ELF-1 (cell line): ENCODE measurements around the gene ZNF778.
"Not testable (repeated sequence)": the region's sequence is repeated elsewhere in the genome, so short reads cannot be mapped to it uniquely, and the experiment has no call there.

ENCODE experiments used
- DNase-seq: peaks from one replicate; pipeline ENCODE4 v3.0.0-alpha.2; 2016; ENCODE audit warnings: low read depth, low spot score

Gene ZNF778

DNA sequence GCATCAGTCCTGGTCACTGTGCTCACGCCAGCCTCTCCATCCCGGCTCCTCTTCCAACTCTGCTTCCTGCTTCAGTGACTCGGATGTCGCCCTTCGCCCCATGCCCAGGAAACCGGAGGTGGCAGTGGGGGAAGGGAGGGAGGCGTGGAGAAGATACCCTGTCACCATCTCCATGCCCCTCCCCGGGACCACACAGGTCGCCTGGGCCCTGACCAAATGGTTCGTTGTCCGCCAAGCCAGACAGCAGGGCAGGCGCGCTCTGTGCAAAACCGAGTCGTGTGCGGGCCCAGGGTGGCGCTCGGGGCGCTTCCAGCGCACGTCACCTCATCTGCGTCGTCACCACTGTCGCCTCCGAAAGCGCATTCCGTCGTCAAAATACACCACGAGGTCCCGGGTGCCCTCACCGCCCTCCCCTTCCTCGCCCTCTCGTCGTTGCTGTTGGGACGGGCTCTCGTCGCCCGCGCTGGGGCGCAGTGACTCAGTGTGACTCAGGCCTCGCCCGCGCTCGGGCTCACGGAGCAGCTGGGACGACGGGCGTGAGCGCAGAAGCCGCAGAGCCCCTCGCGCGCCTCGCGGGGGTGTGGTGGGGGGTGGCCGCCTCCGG, 39.2 kb downstream of the ZNF778 start:
- peak; percentile 66 for DNase-seq

DNA sequence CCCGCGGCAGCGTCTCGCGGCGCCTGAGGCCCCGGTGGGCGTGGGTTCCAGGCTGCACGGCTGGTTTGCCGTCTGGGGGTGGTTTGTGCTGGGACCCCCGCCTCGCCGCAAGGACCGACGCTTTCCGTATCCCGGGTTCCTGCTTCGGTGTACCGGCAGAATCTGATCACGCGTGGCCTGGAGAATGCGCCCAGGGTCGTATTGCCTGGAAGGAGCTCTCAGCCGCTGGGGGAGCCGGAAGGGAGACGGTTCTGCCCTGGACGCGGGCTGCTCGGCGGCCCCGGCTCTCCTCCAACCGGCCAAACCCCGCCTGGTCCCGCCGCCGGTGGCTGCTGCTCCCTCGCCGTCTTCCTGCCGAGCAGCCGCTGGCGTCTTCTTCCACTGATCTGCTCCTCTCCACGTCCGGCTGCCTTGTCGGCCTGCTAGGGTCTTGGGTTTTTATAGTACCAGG, 39.8 kb downstream of the ZNF778 start:
- peak; percentile 47 for DNase-seq

DNA sequence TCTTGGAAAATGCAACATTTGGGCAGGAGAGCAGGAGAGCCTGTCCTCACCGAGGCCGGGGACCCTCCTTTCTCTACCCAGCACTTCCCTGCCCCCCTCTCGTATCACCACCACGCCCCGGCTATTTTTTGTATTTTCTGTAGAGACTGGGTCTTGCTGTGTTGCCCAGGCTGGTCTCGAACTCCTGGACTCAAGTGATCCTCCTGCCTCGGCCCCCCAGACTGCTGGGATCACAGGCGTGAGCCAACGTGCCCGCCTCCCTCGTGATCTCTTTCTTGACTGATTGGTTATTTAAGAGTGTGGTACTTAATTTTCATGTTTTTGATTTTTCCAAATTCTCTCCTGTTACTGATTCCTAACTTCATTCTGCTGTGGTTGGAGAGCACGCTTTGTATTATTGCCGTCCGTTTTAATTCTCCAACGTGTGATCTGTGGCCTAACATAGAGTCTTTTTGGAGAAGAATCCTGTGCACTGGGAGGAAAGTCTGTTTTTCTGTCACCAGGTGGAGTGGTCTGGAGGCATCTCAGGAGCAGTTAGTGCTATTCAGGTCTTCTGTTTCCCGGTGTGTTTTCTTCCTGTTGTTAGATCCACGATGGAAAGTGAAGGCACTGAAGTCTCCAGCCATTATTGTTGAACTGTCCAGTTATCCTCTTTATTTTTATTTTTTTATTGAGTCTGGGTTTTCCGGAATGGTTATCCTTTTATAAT, 40.4 kb downstream of the ZNF778 start:
- no peak for DNase-seq

DNA sequence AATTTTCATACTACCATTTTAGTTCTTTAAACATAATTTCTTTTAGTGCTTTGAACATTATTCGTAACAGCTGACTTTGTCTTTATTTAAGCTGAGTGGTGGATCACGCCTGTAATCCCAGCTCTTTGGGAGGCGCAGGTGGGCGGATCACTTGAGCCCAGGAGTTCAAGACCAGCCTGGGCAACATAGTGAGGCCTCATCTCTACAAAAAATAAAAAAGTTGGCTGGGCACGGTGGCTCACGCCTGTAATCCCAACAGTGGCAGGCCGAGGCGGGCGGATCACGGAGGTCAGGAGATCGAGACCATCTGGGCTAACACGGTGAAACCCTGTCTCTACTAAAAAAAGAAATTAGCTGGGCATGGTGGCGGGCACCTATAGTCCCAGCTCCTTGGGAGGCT, 42.4 kb downstream of the ZNF778 start:
- not testable (repeated sequence) for DNase-seq

DNA sequence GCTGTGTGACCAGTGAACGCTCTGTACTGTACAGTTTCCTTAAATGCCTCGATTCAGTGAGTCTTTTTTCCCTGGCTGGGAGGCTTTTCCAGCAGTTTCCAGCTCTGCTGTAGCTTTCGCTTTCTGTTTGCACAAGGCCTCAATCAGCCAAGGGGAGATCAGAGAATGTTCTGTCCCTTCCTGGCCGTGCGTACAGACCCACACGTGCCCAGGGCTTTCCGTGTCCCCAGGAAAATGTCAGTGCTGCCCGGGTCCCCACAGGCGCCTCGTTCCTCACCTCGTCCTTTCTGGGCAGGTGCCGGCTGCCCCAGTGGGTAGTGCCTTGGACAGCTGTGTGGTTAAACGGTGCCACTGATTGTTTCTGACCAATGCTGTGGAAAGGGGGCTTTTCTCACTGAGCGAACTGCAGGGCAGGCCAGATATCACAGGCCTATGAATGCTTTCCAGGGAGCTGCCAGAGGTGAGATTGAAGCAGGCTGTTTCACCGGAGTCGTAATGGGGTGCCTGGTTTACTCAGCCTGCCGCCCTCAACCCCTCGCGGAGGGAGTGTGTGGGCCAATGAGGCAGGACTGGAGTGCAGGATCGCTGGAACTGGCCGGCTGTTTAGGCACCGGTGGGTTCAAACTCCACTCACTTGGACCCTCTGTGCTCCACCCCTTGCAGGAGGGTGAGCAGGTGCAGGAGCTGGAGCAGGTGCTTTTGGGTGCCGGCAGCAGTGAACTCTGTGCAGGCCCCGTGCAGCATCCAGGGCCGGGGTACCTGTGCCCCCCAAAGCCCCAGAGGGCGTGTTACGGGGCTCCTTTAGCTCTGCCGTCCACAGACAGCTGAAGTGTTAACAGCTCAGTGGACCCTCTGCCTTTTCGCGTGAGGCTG, 44.4 kb downstream of the ZNF778 start:
- DNase-seq = no peak

DNA sequence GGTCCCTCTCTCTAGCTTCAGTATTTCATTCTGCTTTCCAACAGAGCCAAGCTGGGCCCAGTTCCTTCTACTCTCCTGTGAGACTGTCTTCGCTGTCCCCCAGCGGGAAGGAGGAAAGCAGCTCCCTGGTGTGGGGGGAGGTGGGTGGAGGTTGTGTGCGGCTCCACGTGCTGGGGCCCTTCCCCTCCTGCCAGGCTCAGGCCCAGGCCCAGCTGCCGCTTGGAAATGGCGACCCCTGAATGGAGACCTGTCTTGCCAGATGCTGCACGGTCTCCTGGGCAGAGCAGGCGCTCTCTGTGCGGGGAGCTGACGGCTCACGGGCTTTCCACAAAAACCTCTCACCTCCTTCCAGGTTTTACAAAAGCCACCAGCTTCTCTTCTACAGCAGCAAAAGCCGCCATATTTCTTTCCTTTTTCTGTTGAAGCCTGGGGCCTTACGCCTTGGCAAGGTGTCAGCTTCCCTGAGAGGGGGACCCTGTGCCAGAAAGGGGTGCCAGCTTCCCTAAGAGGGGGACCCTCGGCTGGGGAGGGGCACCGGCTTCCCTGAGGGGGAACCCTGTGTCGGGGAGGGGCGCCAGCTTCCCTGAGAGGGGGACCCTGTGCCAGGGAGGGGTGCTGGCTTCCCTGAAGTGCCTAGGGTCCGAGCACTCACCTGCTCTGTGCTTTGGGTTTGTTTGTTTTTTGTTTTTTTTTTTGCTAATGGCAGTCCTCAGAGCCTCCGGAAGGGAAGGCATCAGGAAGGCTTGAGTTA, 47.5 kb downstream of the ZNF778 start:
- no peak for DNase-seq

DNA sequence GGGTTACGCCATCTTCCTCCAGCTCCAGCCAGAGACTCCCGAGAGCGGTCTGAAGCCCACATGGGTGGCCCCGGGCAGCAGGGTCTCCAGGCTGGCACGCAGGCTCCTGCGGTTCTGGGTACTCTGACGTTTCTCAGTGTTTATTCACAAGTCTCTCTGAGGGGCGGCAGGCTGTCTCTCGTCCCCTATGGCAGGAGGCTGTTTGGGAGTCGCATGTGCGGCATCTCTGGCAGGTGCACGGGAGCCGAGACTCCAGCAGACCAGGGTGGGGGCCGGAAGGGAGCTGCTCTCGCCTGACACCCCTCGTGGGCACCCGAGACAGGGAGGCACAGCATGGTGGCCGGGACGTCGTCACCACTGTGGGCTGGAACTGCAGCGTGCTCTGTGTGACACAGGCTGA, 48.1 kb downstream of the ZNF778 start:
- no peak for DNase-seq

DNA sequence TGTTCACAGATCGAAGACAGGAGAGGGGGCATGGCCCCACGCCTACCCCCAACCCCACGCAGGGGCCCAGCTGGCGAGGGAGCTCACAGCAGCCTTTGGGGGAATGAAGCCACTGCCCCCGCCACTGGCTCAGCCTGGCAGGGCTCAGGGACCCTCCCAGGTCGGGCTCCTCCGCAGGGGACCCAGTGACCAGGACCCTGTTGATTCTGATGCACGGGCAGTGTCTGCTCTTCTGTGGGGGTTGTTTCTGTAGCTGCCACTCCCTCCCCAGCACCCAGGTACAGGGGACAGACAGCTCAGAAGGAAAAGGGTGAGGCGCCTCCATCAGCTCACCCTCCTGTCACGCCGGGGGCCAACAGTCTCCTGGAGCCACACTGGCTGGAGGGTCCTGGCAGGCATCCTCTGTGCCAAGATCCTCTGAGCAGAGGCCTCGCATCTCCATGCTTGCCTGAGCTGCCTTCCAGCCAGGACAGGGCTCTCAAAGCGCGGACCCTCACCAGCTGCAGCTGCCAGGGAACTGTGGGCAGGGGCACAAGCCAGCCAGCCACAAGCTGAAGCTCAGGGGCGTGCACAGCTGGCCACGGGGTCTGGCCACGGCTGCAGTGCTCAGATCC, 49.1 kb downstream of the ZNF778 start:
- no peak for DNase-seq

DNA sequence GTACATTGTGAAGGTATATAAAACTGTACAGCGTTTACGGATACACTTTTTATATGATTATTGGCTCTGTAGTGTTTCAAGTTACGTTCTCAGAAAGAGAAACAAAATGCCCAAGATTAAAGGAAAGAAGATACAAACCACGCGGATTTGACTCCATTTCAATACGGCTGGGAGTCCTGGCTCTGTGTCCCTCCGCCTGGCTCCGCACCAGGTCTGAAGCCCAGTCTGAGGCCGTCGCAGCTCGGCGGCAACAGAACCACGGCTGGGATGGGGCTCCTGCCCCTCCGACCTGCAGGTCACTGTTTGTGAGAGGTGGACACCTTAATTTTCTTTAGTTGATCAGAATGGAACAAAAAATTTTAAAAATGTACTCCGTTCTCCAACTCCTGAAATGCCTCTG, 50.2 kb downstream of the ZNF778 start:
- DNase-seq = not testable (repeated sequence)

DNA sequence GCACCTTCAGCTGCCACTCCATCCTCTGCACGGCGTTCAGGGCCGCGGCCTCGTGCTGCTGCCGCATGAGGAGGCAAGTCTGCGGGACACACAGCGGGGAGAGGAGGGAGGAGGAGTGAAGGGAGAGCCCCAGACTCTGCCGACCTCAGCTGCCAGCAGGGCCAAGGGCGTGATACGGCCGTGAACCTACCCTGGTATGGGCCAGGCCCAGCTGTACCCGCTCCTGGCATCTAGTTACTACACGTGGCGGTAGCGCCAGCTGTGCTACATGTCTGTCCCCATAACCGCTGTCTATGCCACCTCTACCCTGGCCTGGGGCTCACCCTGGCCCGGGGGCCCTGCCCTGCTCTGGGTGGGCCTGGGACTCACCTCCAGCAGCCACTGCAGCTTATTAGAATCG, 51.1 kb downstream of the ZNF778 start:
- DNase-seq = no peak

DNA sequence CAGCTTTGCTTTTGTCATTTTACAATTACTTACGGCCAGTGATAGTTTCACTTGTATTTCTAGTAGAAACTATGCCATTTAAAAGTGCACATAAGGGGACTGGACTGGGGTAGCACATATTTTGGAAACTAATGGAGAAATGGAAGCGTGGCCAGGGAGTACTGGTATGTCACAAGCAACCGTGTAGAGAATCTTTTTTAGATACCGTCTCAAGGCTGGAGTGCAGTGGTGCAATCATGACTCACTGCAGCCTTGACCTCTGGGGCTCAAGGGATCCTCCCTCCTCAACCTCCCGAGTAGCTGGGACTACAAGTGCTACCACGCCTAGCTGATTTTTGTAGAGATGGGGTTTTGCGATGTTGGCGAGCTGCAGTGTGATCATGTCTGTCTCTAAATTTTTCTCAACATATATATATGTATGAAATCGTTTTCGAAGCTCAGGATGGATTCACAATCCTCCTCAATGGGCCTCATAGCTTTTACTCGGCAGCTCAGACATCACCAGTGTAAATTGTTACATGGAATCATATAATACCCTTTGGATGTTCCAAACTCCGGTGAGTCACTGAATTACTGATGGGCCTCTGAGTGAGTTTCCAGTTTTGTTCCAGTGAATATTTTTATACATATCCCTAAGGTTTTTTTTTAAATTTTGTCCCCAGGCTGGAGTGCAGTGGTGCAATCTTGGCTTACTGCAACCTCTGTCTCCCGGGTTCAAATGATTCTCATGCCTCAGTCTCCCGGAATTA, 51.7 kb downstream of the ZNF778 start:
- no peak for DNase-seq

DNA sequence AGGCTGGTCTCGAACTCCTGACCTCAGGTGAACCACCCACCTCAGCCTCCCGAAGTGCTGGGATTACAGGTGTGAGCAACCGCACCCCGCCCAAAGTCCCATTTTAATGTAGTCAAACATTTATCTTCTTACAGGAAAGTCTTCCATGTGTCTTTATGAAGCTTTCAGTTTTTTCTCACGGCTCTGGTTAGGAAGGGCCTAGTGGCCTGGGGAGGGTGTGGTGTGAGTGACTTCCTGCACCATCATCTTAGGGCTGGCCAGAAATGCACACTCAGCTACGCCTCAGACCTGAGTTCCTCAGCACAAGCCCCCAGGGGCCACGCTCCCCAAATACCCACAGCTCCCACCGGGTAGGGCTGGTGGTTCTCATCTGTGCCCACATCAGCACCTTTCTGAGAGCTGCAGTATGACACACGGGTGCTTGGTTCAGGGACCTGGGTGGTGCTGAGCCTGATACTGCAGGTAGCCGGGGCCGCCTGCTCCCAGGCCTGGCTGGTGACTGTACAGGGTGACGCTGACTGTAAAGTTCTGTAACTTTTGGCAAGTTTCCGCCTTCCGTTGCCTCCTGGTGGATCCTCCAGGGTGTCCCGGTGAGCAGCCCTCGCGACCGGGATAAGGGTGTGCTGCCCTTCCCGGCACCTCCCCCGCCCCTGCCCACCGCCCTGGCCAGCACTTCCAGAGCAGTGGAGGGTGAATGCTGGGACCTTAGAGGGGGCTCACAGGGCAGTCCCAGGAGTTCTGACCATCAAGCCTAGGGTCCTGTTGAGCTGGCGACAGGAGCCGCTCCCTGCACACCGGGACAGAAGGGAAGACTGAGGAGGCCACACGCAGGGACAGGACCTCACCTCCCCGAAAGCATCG, 52.5 kb downstream of the ZNF778 start:
- no peak for DNase-seq

DNA sequence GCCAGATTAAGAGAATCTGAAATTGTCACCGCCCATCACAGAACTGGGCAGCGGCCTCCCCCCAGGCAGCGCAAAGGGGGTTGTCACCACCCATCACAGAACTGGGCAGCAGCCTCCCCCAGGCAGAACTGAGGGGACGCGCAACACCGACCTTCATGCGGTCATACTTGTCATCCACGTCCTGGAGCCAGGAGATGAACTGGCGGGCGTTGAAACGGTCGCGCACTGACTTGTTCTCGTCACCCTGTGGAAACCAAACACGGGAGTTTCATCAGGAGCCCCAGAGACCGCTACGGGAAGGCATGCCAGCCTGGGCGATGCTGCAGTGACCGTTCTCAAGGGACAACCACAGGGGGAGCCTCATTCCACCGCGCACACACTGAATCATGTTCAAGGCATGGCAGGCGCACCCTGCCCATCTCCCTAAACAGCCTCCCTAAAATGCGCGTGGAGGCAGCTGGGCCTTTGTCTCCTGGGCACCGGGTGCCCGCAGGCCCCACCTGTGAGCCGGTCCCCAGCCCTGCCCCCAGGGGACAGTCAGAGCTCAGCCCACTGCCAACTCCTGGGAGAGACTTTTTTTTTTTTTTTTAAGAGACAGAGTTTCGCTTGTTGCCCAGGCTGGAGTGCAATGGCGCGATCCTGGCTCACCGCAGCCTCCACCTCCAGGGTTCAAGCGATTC, 53.3 kb downstream of the ZNF778 start:
- DNase-seq = no peak

DNA sequence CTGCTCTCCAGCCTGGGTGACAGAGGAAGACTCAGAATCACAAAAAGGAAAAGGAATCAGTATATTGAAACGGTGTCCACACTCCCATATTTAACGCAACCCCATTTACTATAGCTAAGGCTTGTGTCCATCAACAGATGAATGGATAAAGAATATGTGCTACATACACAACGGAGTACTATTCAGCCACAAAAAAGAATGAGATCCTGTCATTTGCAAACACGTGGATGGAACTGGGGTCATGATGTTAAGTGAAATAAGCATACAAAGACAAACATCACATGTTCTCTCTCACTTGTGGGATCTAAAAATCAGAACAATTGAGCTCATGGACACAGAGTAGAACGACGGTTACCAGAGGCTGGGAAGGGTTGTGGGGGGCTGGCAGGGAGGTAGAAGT, 55.1 kb downstream of the ZNF778 start:
- DNase-seq = no peak

DNA sequence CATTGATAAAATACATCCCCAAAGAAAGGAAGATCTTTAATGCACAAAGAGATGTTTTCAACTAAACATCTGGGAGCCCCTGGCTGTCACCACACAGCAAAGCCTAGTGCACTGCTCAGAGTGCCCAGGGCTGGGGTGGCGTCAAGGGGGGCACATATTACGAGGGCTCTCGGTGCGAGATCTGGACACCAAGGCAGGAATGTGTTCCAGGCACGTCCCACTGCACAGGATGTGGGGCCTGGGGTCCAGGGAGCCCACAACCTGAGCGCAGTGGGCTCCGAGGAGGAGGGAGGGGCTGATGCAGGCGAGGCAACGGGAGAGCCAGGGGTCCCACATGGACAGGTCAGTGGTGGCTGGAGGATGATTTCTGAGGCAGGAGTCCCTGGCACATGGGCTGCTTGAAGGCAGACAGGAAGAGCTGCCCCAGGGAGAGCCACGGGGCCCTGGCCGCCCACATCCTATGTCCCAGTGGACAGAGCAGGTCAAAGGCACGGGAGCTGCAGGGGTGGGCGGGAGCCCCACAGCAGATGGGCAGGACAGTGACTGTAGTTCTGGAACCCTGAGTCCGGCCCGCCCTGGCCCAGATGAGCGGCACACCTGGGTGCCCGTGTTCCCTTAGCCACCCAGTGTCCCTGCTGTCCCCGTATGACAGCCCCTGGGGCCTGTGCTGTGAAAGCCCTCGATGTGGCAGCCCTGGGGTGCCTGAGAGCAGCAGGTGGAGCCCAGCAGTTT, 56.4 kb downstream of the ZNF778 start:
- DNase-seq = no peak

DNA sequence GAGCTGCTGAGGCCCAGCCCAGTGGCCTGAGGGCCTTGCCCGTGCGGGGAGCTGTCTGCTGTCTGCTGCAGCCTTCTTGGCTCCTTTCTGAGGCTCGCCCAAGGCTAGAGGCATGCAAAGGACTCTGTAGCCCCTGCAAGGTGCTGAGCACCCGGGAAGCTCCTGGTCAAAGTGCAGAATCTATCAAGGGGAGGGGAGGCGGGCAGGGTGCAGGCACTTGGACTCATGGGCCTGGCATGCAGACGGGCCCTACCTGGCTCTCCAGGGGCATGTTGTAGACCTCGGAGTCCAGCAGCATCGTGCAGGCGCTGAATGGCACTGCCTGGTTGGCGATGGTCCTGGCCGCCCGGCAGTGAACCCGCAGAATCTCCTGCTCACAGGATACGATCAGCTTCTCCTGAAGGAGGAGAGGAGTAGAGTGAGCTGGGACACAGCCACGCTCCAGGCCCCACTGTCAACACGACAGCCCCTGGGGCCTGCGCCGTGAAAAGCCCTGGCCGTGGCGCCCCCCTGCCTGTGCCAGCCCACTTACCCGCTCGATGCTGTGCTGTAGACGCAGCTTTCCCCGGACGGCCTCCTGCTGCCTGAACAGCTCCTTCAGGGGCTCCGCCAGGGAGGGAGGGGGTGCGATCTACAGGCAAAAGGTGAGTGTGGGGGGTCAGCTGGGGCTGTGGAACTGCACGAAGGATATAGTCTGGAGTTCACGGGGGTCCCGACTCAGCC, 57.2 kb downstream of the ZNF778 start:
- DNase-seq = no peak

DNA sequence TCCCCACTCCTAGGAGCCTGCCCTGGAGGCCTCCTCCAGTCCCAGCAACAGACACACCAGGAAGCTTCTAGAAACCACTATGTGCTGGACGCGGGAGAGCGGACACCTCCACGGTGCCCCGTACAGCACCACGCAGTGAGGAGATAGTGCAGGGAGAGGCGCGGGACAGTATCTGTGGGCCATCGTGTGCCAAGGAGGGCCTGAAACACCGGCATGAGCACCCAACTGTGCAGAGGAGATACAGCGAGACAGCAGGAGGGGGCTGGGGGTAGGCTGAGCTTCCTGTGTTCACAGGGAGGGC, 57.7 kb downstream of the ZNF778 start:
- DNase-seq = no peak
